ENCODE measurements around the gene OR4K17. TPM values are rescaled to one million over a fixed set of nuclear protein-coding genes. Genes with fewer than 3 reads are reported as not detected.
"Not testable (repeated sequence)": the region's sequence is repeated elsewhere in the genome, so short reads cannot be mapped to it uniquely, and the experiment has no call there.

The OR4K17 gene, protein sequence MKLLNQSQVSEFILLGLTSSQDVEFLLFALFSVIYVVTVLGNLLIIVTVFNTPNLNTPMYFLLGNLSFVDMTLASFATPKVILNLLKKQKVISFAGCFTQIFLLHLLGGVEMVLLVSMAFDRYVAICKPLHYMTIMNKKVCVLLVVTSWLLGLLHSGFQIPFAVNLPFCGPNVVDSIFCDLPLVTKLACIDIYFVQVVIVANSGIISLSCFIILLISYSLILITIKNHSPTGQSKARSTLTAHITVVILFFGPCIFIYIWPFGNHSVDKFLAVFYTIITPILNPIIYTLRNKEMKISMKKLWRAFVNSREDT
- total RNA-seq (not detected in 2 replicates), polyA plus RNA-seq (not detected in 2 replicates)

DNA sequence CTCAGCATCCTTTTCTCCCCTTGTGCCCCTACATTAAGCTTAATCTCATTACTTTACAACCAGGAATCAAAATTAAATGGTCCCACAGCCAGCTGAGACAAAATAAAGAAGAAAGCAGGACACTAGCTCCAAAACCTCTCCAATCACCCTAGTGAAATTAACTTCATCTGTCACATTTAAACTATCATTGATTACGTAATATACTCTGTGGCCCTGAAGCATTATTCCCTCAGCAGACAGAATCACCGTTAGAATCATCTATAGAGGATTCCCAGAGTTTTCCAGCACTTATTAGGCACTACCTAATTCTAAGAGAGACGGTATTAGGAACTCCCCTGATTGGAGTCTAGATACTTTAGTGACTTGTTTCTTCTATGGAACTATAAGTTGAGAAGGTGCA, at the start of gene OR4K17:
Gene OR4K17, plus strand, starts transcription at position 302 of the 400 bp plus-strand sequence. CDS start 6,761 bp downstream, outside the sequence.
- DNase-seq (ENCODE audit: low spot score), result no peak
- Histone ChIP-seq H3K4me1 (ENCODE audit: insufficient read depth) (no peaks in the 10 kb centered on the region), H3K4me3 (no peak within 1 kb of the TSS), H3K79me2 (no peaks in the 10 kb centered on the region), H3K4me2 (no peak within 1 kb of the TSS), H4K20me1 (ENCODE audit: insufficient read depth, poor library complexity, severe bottlenecking) (no peaks in the 10 kb centered on the region), H3K27me3 (no peaks in the 10 kb centered on the region), H3K9me3 (ENCODE audit: low read depth) (no peaks in the 10 kb centered on the region), H3K9me2 (replicated peaks; ENCODE audit: insufficient read depth) (no peaks in the 10 kb centered on the region), H2AFZ (no peak within 1 kb of the TSS), H3K27ac (no peak within 1 kb of the TSS), H3K36me3 (replicated peaks; ENCODE audit: insufficient read depth, low read depth) (no peaks in the 10 kb centered on the region)
- 52% methylated on average over 3 of the region's 3 CpGs for WGBS (ENCODE audit: low lambda C conversion rate, missing lambda C conversion rate)
- TF ChIP-seq EZH2 (IDR thresholded peaks at IDR 0.05; ENCODE audit: borderline replicate concordance) (no peak), EZH2phosphoT487 (IDR thresholded peaks at IDR 0.05; ENCODE audit: low read depth, severe bottlenecking, unreplicated experiment) (no peak)
- TF ChIP-seq, protein P1, sequence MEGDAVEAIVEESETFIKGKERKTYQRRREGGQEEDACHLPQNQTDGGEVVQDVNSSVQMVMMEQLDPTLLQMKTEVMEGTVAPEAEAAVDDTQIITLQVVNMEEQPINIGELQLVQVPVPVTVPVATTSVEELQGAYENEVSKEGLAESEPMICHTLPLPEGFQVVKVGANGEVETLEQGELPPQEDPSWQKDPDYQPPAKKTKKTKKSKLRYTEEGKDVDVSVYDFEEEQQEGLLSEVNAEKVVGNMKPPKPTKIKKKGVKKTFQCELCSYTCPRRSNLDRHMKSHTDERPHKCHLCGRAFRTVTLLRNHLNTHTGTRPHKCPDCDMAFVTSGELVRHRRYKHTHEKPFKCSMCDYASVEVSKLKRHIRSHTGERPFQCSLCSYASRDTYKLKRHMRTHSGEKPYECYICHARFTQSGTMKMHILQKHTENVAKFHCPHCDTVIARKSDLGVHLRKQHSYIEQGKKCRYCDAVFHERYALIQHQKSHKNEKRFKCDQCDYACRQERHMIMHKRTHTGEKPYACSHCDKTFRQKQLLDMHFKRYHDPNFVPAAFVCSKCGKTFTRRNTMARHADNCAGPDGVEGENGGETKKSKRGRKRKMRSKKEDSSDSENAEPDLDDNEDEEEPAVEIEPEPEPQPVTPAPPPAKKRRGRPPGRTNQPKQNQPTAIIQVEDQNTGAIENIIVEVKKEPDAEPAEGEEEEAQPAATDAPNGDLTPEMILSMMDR (IDR thresholded peaks at IDR 0.05; ENCODE audit: poor library complexity), result no peak

DNA sequence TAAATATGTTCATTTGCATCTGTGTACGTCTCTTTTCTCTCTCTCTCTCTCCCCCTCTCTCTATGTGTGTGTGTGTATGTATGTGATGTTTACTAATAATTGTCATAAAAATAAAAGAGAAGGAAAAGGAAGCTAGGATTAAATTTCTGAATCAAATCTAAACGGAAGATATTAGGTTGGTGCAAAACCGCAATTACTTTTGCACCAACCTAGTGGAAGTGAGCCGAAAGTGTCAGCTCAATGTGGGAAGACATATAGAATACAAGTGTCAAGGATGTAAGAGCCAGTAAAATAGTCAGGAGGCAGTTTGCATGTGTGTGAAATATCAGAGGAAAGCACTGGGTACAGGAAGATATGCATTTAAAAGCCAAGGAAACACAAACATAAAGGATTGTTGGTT, 18.5 kb upstream of the OR4K17 start:
- Histone ChIP-seq H3K27me3 (no peaks in the 10 kb centered on the region), H3K79me2 (no peaks in the 10 kb centered on the region), H3K4me1 (ENCODE audit: insufficient read depth) (no peaks in the 10 kb centered on the region), H4K20me1 (ENCODE audit: insufficient read depth, poor library complexity, severe bottlenecking) (no peaks in the 10 kb centered on the region), H3K36me3 (replicated peaks; ENCODE audit: insufficient read depth, low read depth) (no peaks in the 10 kb centered on the region), H3K27ac (no peak overlapping the region), H2AFZ (no peak overlapping the region), H3K9me3 (ENCODE audit: low read depth) (no peaks in the 10 kb centered on the region), H3K4me3 (no peak overlapping the region), H3K4me2 (no peak overlapping the region), H3K9me2 (replicated peaks; ENCODE audit: insufficient read depth) (no peaks in the 10 kb centered on the region)
- WGBS (ENCODE audit: low lambda C conversion rate, missing lambda C conversion rate), result 53% methylated on average over 4 of the region's 4 CpGs
- no peak for TF ChIP-seq EZH2phosphoT487 (IDR thresholded peaks at IDR 0.05; ENCODE audit: low read depth, severe bottlenecking, unreplicated experiment)
- TF ChIP-seq EZH2 (IDR thresholded peaks at IDR 0.05; ENCODE audit: borderline replicate concordance), result no peak
- TF ChIP-seq, protein P1 (IDR thresholded peaks at IDR 0.05; ENCODE audit: poor library complexity), result no peak
- DNase-seq (ENCODE audit: low spot score), result no peak

DNA sequence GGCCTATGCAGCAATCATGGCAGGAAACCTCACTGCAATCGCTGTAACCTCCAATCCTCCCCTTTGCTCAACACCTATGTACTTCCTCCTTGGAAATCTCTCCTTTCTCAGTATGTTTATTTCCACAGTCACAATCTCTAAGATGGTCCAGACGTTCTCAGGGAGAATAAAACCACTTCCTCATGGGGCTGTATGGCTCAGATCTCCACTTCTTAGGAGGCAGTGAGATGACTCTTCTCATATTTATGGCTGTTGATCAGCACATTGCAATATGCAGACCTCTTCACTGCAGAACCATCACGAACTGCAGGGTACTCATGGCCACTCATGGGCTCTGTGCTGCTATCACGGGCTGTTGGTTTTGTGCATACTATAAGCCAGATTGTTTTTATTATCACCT, 17.1 kb upstream of the OR4K17 start:
- Histone ChIP-seq H3K9me2 (replicated peaks; ENCODE audit: insufficient read depth) (no peaks in the 10 kb centered on the region), H3K79me2 (no peaks in the 10 kb centered on the region), H3K4me2 (no peak overlapping the region), H4K20me1 (ENCODE audit: insufficient read depth, poor library complexity, severe bottlenecking) (no peaks in the 10 kb centered on the region), H3K27me3 (no peaks in the 10 kb centered on the region), H3K9me3 (ENCODE audit: low read depth) (no peaks in the 10 kb centered on the region), H3K27ac (no peak overlapping the region), H2AFZ (no peak overlapping the region), H3K4me3 (no peak overlapping the region), H3K36me3 (replicated peaks; ENCODE audit: insufficient read depth, low read depth) (no peaks in the 10 kb centered on the region), H3K4me1 (ENCODE audit: insufficient read depth) (no peaks in the 10 kb centered on the region)
- DNase-seq (ENCODE audit: low spot score), result no peak
- TF ChIP-seq, protein P1 (IDR thresholded peaks at IDR 0.05; ENCODE audit: poor library complexity), result no peak
- TF ChIP-seq EZH2 (IDR thresholded peaks at IDR 0.05; ENCODE audit: borderline replicate concordance) (no peak), EZH2phosphoT487 (IDR thresholded peaks at IDR 0.05; ENCODE audit: low read depth, severe bottlenecking, unreplicated experiment) (no peak)
- WGBS (ENCODE audit: low lambda C conversion rate, missing lambda C conversion rate), result 39% methylated on average over 4 of the region's 4 CpGs

DNA sequence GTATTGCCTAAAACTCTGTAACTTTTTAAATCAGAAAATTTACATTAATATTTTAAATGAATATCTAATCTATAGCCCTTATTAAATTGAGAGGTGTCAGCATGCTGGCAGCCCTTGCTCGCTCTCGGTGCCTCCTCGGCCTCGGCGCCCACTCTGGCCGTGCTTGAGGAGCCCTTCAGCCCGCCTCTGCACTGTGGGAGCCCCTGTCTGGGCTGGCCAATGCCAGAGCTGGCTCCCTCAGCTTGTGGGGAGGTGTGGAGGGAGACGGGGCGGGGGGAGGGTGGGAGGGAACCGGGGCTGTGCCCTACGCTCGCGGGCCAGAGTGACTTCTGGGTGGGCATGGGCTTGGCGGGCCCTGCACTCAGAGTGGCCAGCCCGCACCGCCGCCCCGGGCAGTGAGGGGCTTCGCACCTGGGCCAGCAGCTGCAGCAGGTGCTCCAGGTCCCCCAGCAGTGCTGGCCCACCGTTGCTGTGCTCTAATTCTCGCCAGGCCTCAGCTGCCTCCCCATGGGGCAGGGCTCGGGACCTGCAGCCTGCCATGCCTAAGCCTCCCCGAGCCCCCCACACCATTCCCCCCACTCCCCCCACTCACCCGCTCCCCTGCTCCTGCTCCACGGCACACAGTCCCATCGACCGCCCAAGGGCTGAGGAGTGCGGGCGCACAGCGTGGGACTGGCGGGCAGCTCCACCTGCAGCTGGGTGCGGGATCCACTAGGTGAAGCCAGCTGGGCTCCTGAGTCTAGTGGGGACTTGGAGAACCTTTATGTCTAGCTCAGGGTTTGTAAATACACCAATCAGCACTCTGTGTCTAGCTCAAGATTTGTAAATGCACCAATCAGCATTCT, 11.4 kb upstream of the OR4K17 start:
- 83% methylated on average over 19 of the region's 32 CpGs for WGBS (ENCODE audit: low lambda C conversion rate, missing lambda C conversion rate)
- DNase-seq (ENCODE audit: low spot score); H3K4me2 ChIP-seq; H3K36me3 ChIP-seq (replicated peaks; ENCODE audit: insufficient read depth, low read depth); H2AFZ ChIP-seq; H3K4me1 ChIP-seq (ENCODE audit: insufficient read depth); H3K9me2 ChIP-seq (replicated peaks; ENCODE audit: insufficient read depth); H3K27me3 ChIP-seq; H3K4me3 ChIP-seq; H4K20me1 ChIP-seq (ENCODE audit: insufficient read depth, poor library complexity, severe bottlenecking); H3K27ac ChIP-seq; H3K79me2 ChIP-seq; H3K9me3 ChIP-seq (ENCODE audit: low read depth): not testable (repeated sequence)
